ENCODE results near the gene ILF3.
"Not testable (repeated sequence)": the region's sequence is repeated elsewhere in the genome, so short reads cannot be mapped to it uniquely, and the experiment has no call there.

The ILF3 gene

GRCh38 chr19:10670876-10671804 is 17.0 kb downstream of the ILF3 start:
- ATAC-seq (ENCODE audit: low read depth) = no peak
- Histone ChIP-seq H3K27ac (ENCODE audit: poor library complexity, severe bottlenecking) (no peak overlapping the region), H3K4me3 (ENCODE audit: severe bottlenecking) (no peak overlapping the region), H3K27me3 (ENCODE audit: insufficient read depth, poor library complexity, severe bottlenecking) (no peaks in the 10 kb centered on the region), H3K4me1 (ENCODE audit: insufficient read depth, poor library complexity, severe bottlenecking) (no peaks in the 10 kb centered on the region), H3K36me3 (ENCODE audit: low read depth) (peaks cover 69% of the 10 kb centered on the region), H3K9me3 (ENCODE audit: severe bottlenecking) (no peaks in the 10 kb centered on the region)
- TF ChIP-seq CTCF (IDR thresholded peaks at IDR 0.05; ENCODE audit: poor library complexity, severe bottlenecking) = no peak
- DNase-seq (ENCODE audit: low spot score) = no peak

GRCh38 chr19:10671922-10672321 is 17.8 kb downstream of the ILF3 start:
- H3K36me3 ChIP-seq (ENCODE audit: low read depth) = peaks cover 67% of the 10 kb centered on the region
- not testable (repeated sequence) for H3K4me1 ChIP-seq (ENCODE audit: insufficient read depth, poor library complexity, severe bottlenecking); DNase-seq (ENCODE audit: low spot score); H3K27me3 ChIP-seq (ENCODE audit: insufficient read depth, poor library complexity, severe bottlenecking); H3K27ac ChIP-seq (ENCODE audit: poor library complexity, severe bottlenecking); H3K9me3 ChIP-seq (ENCODE audit: severe bottlenecking); ATAC-seq (ENCODE audit: low read depth); H3K4me3 ChIP-seq (ENCODE audit: severe bottlenecking)

- H3K4me1 ChIP-seq (ENCODE audit: insufficient read depth, poor library complexity, severe bottlenecking); H3K27me3 ChIP-seq (ENCODE audit: insufficient read depth, poor library complexity, severe bottlenecking); H3K27ac ChIP-seq (ENCODE audit: poor library complexity, severe bottlenecking); ATAC-seq (ENCODE audit: low read depth); H3K9me3 ChIP-seq (ENCODE audit: severe bottlenecking); H3K4me3 ChIP-seq (ENCODE audit: severe bottlenecking); DNase-seq (ENCODE audit: low spot score): not testable (repeated sequence)
- H3K36me3 ChIP-seq (ENCODE audit: low read depth) = peaks cover 88% of the 10 kb centered on the region
These were observed 21.1 kb downstream of the ILF3 start for GRCh38 chr19:10675214-10675613.

GRCh38 chr19:10677751-10678150 is 23.6 kb downstream of the ILF3 start:
- peaks cover 90% of the 10 kb centered on the region for H3K36me3 ChIP-seq (ENCODE audit: low read depth)
- ATAC-seq (ENCODE audit: low read depth) (no peak), DNase-seq (ENCODE audit: low spot score) (no peak)
- no peaks in the 10 kb centered on the region for H3K9me3 ChIP-seq (ENCODE audit: severe bottlenecking)
- H3K27me3 ChIP-seq (ENCODE audit: insufficient read depth, poor library complexity, severe bottlenecking) = no peaks in the 10 kb centered on the region
- no peaks in the 10 kb centered on the region for H3K4me1 ChIP-seq (ENCODE audit: insufficient read depth, poor library complexity, severe bottlenecking)
- no peak for TF ChIP-seq CTCF (IDR thresholded peaks at IDR 0.05; ENCODE audit: poor library complexity, severe bottlenecking)
- no peak overlapping the region for H3K27ac ChIP-seq (ENCODE audit: poor library complexity, severe bottlenecking)
- H3K4me3 ChIP-seq (ENCODE audit: severe bottlenecking) = no peak overlapping the region

GRCh38 chr19:10678813-10679212 is 24.7 kb downstream of the ILF3 start:
- DNase-seq (ENCODE audit: low spot score) (no peak), ATAC-seq (ENCODE audit: low read depth) (no peak)
- H3K36me3 ChIP-seq (ENCODE audit: low read depth) = peaks cover 90% of the 10 kb centered on the region
- H3K4me1 ChIP-seq (ENCODE audit: insufficient read depth, poor library complexity, severe bottlenecking) = no peaks in the 10 kb centered on the region
- H3K27me3 ChIP-seq (ENCODE audit: insufficient read depth, poor library complexity, severe bottlenecking) = no peaks in the 10 kb centered on the region
- no peak overlapping the region for H3K27ac ChIP-seq (ENCODE audit: poor library complexity, severe bottlenecking)
- H3K9me3 ChIP-seq (ENCODE audit: severe bottlenecking) = no peaks in the 10 kb centered on the region
- H3K4me3 ChIP-seq (ENCODE audit: severe bottlenecking) = no peak overlapping the region
- no peak for TF ChIP-seq CTCF (IDR thresholded peaks at IDR 0.05; ENCODE audit: poor library complexity, severe bottlenecking)

GRCh38 chr19:10679743-10680142 is 25.6 kb downstream of the ILF3 start:
- no peak for TF ChIP-seq CTCF (IDR thresholded peaks at IDR 0.05; ENCODE audit: poor library complexity, severe bottlenecking)
- no peak overlapping the region for H3K27ac ChIP-seq (ENCODE audit: poor library complexity, severe bottlenecking)
- H3K4me1 ChIP-seq (ENCODE audit: insufficient read depth, poor library complexity, severe bottlenecking) = no peaks in the 10 kb centered on the region
- DNase-seq (ENCODE audit: low spot score) (no peak), ATAC-seq (ENCODE audit: low read depth) (no peak)
- H3K4me3 ChIP-seq (ENCODE audit: severe bottlenecking) = no peak overlapping the region
- no peaks in the 10 kb centered on the region for H3K27me3 ChIP-seq (ENCODE audit: insufficient read depth, poor library complexity, severe bottlenecking)
- no peaks in the 10 kb centered on the region for H3K9me3 ChIP-seq (ENCODE audit: severe bottlenecking)
- H3K36me3 ChIP-seq (ENCODE audit: low read depth) = peaks cover 93% of the 10 kb centered on the region

Data from RWPE2 (cell line).